T-helper 2 cell treated with Interferon-gamma antibody and Interleukin-4, amounts not matched to agents 5 μg/mL and 100 μg/mL, for 36 hours (primary cell): ENCODE results near the gene DAAM1.

Experiments used
- DNase-seq: peaks from one replicate; pipeline ENCODE4 v3.0.0; 2021; ENCODE audit warnings: low spot score
- H3K27ac Mint-ChIP-seq: one replicate; pipeline ENCODE4 v1.8.0; 2021; ENCODE audit warnings: mild to moderate bottlenecking, mixed read lengths
- H3K27me3 Mint-ChIP-seq: one replicate; pipeline ENCODE4 v1.8.0; 2021; ENCODE audit warnings: low read depth, mixed read lengths
- H3K36me3 Mint-ChIP-seq: one replicate; pipeline ENCODE4 v1.8.0; 2021; ENCODE audit warnings: low read depth, mixed read lengths
- H3K4me1 Mint-ChIP-seq: one replicate; pipeline ENCODE4 v1.8.0; 2021; ENCODE audit warnings: low read depth, mixed read lengths
- H3K4me3 Mint-ChIP-seq: one replicate; pipeline ENCODE4 v1.8.0; 2022; ENCODE audit warnings: mild to moderate bottlenecking, moderate library complexity, mixed read lengths
- H3K9me3 Mint-ChIP-seq: one replicate; pipeline ENCODE4 v1.8.0; 2021; ENCODE audit warnings: mixed read lengths

Gene DAAM1

DNA sequence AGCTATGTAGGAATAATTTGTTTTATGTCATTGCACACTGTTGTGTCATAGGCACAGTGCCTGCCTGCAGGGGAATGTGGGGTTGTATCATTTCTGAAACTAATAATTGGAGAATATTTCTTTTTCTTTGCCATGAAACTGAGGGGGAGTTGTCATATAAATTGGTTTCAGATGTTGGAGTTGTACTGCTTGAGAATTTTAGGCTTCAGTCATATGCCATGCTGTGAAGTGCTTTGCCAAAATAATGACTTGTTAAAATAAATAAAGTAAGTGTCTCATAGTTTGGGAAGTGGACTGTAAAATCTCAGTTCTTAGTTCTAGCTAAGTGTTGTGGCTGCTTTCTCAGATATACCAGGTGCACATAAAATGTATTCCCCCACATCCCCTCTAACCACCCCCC is 116.8 kb downstream of the DAAM1 start:
- no peak for DNase-seq
- Mint-ChIP-seq H3K27me3 (no peaks in the 10 kb centered on the region), H3K9me3 (no peaks in the 10 kb centered on the region)

DNA sequence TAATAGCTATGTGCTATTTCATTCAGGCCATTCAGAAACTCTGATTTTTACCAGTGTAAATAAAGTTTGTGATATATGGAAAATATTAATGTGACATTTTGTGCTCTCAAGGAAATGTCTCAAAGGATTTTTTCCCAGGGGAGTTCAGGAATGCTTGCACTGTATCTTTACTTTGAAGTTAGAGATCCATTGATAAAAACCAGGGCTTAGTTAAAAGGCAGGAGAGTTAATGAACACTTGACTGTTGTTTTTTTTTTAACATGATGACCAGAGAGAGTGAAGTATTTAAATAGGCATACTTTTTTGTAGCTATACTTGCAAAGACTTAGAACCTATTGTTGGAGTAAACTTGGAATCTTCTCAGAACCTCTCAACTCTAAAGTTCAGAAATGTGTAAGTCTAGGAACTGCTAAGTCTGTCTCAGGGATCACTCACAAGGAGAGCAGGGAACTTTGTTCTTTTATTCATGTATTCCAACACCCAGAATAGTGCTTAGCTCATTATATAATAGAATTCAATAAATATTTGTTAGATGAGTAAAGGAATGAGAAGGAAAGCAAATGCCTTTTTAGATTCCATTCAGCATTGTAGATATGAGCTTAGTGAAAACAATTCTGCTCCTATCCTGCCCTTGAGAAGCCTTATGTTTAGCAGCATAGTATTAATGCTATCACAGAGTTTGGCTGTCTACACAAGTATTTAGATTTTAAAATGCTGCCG is 117.5 kb downstream of the DAAM1 start:
- H3K36me3 Mint-ChIP-seq: no peaks in the 10 kb centered on the region
- H3K27ac Mint-ChIP-seq: no peak overlapping the region
- no peaks in the 10 kb centered on the region for H3K9me3 Mint-ChIP-seq
- peaks cover 30% of the 10 kb centered on the region for H3K4me1 Mint-ChIP-seq
- no peak for DNase-seq
- no peaks in the 10 kb centered on the region for H3K27me3 Mint-ChIP-seq
- no peak overlapping the region for H3K4me3 Mint-ChIP-seq

More for the DNA sequence above, 116.8 kb downstream of the DAAM1 start:
- peaks cover 30% of the 10 kb centered on the region for H3K4me1 Mint-ChIP-seq
- H3K36me3 Mint-ChIP-seq: no peaks in the 10 kb centered on the region
- no peak overlapping the region for H3K4me3 Mint-ChIP-seq
- H3K27ac Mint-ChIP-seq: no peak overlapping the region

GRCh38 chr14:59306775-59307174 is 118.3 kb downstream of the DAAM1 start:
- Mint-ChIP-seq H3K9me3 (no peaks in the 10 kb centered on the region), H3K4me3 (no peak overlapping the region), H3K27ac (no peak overlapping the region), H3K4me1 (peaks cover 25% of the 10 kb centered on the region), H3K27me3 (no peaks in the 10 kb centered on the region), H3K36me3 (no peaks in the 10 kb centered on the region)
- no peak for DNase-seq

GRCh38 chr14:59308086-59308485 is 119.6 kb downstream of the DAAM1 start:
- no peak for DNase-seq

DNA sequence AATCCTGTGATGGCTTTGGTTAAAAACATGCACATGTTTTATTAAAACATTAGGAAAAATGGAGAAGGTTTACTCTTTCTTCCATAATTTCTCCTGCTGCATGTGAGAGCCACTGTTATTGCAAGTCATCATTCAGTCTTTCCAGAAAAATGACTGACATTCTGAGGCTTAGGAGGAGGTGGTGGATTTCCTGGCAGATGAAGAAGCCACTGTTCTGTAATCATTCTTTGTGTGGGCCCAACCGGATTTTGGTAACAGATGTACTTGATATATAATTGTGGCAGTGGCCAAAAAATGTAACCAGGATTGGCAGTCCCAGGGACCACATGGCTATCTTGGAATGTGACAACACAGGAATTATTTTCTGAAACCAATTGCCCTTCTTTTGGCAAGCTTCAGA is 120.2 kb downstream of the DAAM1 start:
- Mint-ChIP-seq H3K9me3 (no peaks in the 10 kb centered on the region), H3K36me3 (no peaks in the 10 kb centered on the region), H3K27ac (no peak overlapping the region), H3K4me3 (no peak overlapping the region), H3K27me3 (no peaks in the 10 kb centered on the region), H3K4me1 (peaks cover 19% of the 10 kb centered on the region)
- DNase-seq: no peak

More at GRCh38 chr14:59308086-59308485, 119.6 kb downstream of the DAAM1 start:
- Mint-ChIP-seq H3K36me3 (no peaks in the 10 kb centered on the region), H3K27me3 (no peaks in the 10 kb centered on the region), H3K9me3 (no peaks in the 10 kb centered on the region), H3K4me1 (peaks cover 19% of the 10 kb centered on the region), H3K27ac (no peak overlapping the region), H3K4me3 (no peak overlapping the region)

DNA sequence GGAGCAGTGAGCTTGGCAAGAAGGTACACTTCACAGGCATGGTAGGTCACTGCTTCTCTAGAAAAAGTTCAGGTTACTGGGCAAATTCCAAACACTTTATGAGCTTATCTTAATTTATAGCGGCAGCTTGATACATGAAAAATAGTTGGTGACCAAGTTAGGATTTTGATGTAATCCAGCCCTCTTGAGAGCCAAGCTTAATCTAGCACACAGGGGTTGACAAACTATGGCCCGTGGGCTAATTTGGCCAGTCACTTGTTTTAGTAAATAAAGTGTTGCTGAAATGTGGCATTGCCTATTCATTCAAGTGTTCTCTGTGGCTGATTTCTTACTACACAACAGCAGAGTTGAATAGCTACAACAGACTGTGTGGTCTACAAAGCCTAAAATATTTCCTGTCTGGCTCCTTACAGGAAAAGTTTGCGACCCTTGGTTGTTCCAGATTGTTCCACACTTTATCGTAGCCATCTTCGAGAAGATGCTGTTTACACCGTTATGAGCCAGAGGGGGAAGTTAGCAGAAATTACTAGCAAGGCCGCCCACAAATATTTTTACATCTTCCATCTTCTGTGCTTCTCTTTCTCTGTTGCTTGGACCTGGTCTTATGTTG is 120.9 kb downstream of the DAAM1 start:
- no peaks in the 10 kb centered on the region for H3K9me3 Mint-ChIP-seq
- H3K36me3 Mint-ChIP-seq: no peaks in the 10 kb centered on the region

DNA sequence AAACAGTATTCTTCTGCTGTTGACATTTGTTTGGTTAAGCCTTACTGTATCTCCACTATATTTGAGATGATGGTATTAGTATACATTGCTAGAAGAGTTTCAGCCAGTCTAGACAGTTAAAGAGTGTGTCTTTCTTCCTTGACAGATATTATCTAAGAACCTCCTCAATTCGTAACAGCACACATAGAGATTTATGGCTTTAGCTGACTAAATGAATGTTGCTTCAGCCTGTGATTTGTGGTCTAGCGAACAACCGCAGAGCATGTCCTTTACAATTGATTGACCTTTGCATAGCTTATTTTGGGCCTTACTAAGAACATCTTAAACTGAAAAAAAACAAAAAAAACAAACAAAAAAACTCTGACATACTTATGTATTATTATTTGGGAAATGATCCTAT is 122.2 kb downstream of the DAAM1 start:
- DNase-seq: no peak
- H3K27ac Mint-ChIP-seq: no peak overlapping the region
- no peaks in the 10 kb centered on the region for H3K9me3 Mint-ChIP-seq
- H3K4me3 Mint-ChIP-seq: no peak overlapping the region
- H3K4me1 Mint-ChIP-seq: peaks cover 18% of the 10 kb centered on the region
- H3K27me3 Mint-ChIP-seq: no peaks in the 10 kb centered on the region
- no peaks in the 10 kb centered on the region for H3K36me3 Mint-ChIP-seq

More for the DNA sequence above, 120.9 kb downstream of the DAAM1 start:
- no peak overlapping the region for H3K27ac Mint-ChIP-seq
- H3K4me3 Mint-ChIP-seq: no peak overlapping the region
- peaks cover 19% of the 10 kb centered on the region for H3K4me1 Mint-ChIP-seq
- DNase-seq: no peak
- H3K27me3 Mint-ChIP-seq: no peaks in the 10 kb centered on the region

DNA sequence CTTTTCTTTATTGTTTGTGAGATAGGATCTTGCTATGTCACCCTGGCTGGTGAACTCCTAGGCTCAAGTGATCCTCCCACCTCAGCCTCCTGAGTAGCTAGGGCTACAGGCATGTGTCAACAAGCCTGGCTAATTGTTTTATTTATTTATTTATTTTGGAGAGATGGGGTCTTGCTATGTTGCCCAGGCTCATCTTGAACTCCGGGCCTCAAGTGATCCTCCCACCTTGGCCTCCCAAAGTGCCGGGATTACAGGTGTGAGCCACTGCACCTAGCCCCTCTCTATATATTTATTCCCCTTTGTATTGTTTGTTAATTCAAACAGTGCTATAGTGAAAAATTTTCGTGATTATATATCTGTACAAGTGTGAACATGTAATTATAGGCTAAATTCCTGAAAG is 123.3 kb downstream of the DAAM1 start:
- H3K36me3 Mint-ChIP-seq: no peaks in the 10 kb centered on the region
- no peaks in the 10 kb centered on the region for H3K27me3 Mint-ChIP-seq
- no peak overlapping the region for H3K27ac Mint-ChIP-seq
- DNase-seq: no peak
- no peaks in the 10 kb centered on the region for H3K9me3 Mint-ChIP-seq
- peaks cover 12% of the 10 kb centered on the region for H3K4me1 Mint-ChIP-seq
- no peak overlapping the region for H3K4me3 Mint-ChIP-seq

GRCh38 chr14:59313144-59313651 is 124.7 kb downstream of the DAAM1 start:
- Mint-ChIP-seq H3K27ac (no peak overlapping the region), H3K4me3 (no peak overlapping the region), H3K9me3 (no peaks in the 10 kb centered on the region), H3K36me3 (no peaks in the 10 kb centered on the region), H3K27me3 (peaks cover 2% of the 10 kb centered on the region), H3K4me1 (peaks cover 8% of the 10 kb centered on the region)
- DNase-seq: no peak

DNA sequence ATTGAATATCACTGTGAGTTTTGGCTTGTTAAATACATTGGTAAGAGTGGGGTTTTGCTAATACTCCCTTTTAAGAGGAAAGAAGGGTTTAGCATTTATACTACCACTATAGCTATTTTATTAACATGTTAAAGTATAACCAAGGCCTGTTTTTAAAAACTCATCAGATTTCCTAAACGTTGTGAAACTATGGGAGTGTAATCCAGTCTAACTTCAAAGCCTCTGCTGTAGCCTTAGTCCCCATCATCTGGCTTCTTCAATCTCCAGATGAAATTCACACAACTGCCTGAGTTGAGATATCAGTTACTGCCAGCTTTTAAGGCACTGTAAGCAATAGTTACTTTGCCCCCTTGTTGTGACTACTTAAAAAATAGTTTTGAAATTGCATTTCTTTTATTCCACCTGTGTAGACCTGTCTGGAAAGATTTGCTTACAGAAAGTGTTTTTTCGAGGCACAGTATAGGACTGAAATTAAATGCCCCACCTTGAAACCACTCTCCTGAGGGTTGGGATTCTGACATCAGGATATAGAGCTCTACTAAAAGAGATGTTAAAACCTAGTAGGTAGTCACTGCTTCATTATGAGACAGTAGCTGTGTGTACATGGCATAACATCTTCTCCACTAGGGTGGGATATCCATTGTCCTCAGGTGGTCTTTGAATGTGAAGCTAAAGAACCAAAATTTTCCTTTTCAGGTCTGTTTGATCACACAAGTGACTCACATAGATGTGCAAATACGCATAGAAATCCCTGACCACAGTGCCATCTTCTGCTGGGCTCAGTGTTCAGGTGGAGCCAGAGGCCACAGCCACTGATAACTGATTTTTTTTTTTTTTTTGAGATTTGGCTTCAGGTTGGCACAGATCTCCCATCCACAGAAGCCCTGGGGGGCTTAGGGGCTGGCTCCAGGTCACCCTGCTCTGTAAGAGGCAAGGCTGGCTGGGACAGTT is 125.5 kb downstream of the DAAM1 start:
- DNase-seq: no peak
- Mint-ChIP-seq H3K36me3 (no peaks in the 10 kb centered on the region), H3K4me1 (peaks cover 6% of the 10 kb centered on the region), H3K27ac (no peak overlapping the region), H3K27me3 (peaks cover 2% of the 10 kb centered on the region), H3K4me3 (no peak overlapping the region), H3K9me3 (no peaks in the 10 kb centered on the region)

DNA sequence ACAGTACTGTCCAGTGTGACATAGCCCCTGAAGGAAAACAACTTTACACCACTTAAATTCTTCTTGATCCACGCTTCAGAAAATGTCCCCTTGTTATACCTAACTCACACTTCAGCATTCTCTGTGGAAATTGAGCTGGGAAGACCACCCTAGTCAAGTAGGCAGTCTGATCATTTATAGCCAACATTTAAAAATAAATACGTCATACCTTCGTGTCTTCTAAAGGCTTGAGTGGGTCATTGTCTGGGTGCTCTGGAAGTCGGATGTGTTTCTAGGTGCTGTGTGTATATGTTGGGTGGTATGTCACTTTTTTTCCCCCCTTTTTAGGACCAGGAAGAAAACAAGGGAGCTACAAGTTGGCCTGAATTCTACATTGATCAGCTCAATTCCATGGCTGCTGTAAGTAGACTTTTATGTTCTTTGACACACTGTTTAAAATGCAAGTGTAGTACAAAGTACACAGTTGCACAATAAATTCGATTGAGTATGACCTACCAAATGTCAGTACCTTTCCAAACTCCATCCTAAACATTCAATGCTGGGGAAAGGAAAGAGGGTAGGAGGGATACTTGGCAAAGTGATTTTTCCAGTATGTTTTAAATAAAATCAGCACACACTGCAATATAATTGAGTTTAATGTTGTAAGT is 126.6 kb downstream of the DAAM1 start:
- Mint-ChIP-seq H3K27ac (no peak overlapping the region), H3K4me1 (peaks cover 6% of the 10 kb centered on the region)

DNA sequence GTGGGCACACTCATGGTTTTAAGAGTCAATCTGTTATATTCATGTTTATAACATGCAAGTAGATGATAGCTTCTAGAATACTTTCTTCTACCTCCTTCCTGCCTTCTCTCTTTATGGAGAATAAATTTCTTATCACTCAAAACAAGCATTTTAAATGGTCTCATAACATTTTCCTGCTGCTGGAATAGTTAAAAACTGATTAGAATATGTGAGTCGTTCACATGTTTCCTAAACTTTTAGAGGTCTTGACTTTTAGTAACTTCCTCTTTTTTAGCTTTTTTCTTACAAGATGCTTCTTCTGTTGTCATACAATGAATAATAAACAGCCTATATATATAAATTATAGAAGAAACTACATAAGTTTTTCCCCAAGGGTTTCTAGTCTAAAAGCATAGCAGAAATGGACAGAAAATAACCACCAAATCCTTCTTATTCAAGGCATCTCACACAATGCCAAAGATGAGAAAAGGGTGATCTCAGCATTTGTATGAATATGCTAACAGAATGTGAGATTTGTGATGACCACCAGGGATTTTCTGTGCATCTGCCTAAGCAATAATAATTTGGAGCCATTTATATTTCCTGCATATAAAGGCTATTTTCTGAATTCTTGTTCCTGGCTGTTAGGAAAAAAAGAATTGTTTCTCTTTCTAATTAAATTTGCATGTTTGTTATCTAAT is 127.8 kb downstream of the DAAM1 start:
- H3K9me3 Mint-ChIP-seq: no peaks in the 10 kb centered on the region
- H3K36me3 Mint-ChIP-seq: no peaks in the 10 kb centered on the region
- H3K4me3 Mint-ChIP-seq: no peak overlapping the region
- H3K4me1 Mint-ChIP-seq: peaks cover 8% of the 10 kb centered on the region
- no peak overlapping the region for H3K27ac Mint-ChIP-seq
- H3K27me3 Mint-ChIP-seq: peaks cover 2% of the 10 kb centered on the region
- DNase-seq: no peak

More for the DNA sequence above, 126.6 kb downstream of the DAAM1 start:
- no peak for DNase-seq
- no peaks in the 10 kb centered on the region for H3K9me3 Mint-ChIP-seq
- H3K4me3 Mint-ChIP-seq: no peak overlapping the region
- peaks cover 2% of the 10 kb centered on the region for H3K27me3 Mint-ChIP-seq
- no peaks in the 10 kb centered on the region for H3K36me3 Mint-ChIP-seq

GRCh38 chr14:59317346-59317745 is 128.9 kb downstream of the DAAM1 start:
- H3K4me1 Mint-ChIP-seq: peaks cover 10% of the 10 kb centered on the region
- H3K9me3 Mint-ChIP-seq: no peaks in the 10 kb centered on the region
- H3K4me3 Mint-ChIP-seq: no peak overlapping the region
- DNase-seq: no peak
- H3K27ac Mint-ChIP-seq: no peak overlapping the region
- no peaks in the 10 kb centered on the region for H3K36me3 Mint-ChIP-seq
- peaks cover 2% of the 10 kb centered on the region for H3K27me3 Mint-ChIP-seq
